B cell (primary cell): ENCODE data around the gene ZNF750.

Experiments used
- EZH2 ChIP-seq: IDR thresholded peaks from 2 replicates; pipeline ENCODE4 v1.6.1; 2012; ENCODE audit warnings: borderline replicate concordance, low read depth, mild to moderate bottlenecking, moderate library complexity, low read length; ENCODE audit not compliant: insufficient read depth, poor library complexity, severe bottlenecking
- TF ChIP-seq, protein P1 (sequence below): fragments of 200-600 bp; IDR thresholded peaks from one replicate; pipeline ENCODE4 v1.8.0; 2022; ENCODE audit warnings: antibody characterized with exemption, mild to moderate bottlenecking

- no peak for TF ChIP-seq EZH2
- TF ChIP-seq, protein P1, sequence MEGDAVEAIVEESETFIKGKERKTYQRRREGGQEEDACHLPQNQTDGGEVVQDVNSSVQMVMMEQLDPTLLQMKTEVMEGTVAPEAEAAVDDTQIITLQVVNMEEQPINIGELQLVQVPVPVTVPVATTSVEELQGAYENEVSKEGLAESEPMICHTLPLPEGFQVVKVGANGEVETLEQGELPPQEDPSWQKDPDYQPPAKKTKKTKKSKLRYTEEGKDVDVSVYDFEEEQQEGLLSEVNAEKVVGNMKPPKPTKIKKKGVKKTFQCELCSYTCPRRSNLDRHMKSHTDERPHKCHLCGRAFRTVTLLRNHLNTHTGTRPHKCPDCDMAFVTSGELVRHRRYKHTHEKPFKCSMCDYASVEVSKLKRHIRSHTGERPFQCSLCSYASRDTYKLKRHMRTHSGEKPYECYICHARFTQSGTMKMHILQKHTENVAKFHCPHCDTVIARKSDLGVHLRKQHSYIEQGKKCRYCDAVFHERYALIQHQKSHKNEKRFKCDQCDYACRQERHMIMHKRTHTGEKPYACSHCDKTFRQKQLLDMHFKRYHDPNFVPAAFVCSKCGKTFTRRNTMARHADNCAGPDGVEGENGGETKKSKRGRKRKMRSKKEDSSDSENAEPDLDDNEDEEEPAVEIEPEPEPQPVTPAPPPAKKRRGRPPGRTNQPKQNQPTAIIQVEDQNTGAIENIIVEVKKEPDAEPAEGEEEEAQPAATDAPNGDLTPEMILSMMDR = no peak
Measured at GRCh38 chr17:82871776-82872561, 32.1 kb upstream of the ZNF750 start.
